AG04450 (cell line): ENCODE measurements around the gene CFAP91. TPM values are rescaled to one million over a fixed set of nuclear protein-coding genes. Genes with fewer than 3 reads are reported as not detected.

Experiments used
- CTCF ChIA-PET: fragments of 300-600, 350-600 bp; formaldehyde crosslinking; extraction: SDS; loops from one replicate; lab custom pipeline; 2022; ENCODE audit warnings: antibody characterized with exemption, inconsistent platforms; lab: Charles Lee
- POLR2A ChIA-PET: fragments of 350-600 bp; formaldehyde crosslinking; extraction: SDS; loops from one replicate; lab custom pipeline; 2021; ENCODE audit warnings: antibody characterized with exemption, inconsistent platforms; lab: Yijun Ruan, JAX
- DNase-seq: peaks from one replicate; pipeline ENCODE4 v3.0.0-alpha.2; 2011; ENCODE audit warnings: low read depth, low spot score
- H3K27ac ChIP-seq: one replicate; pipeline ENCODE4 v1.5.1; 2012; ENCODE audit warnings: low read depth, low read length, control low read depth
- H3K27me3 ChIP-seq: one replicate; pipeline ENCODE4 v1.6.0; 2012; ENCODE audit warnings: low read length; ENCODE audit not compliant: control insufficient read depth, insufficient read depth
- H3K4me3 ChIP-seq: 2 replicates; pipeline ENCODE4 v1.5.1; 2011; ENCODE audit warnings: mild to moderate bottlenecking, low read depth, low read length, control low read depth
- H3K9me3 ChIP-seq: 2 replicates; pipeline ENCODE4 v1.5.1; 2012; ENCODE audit warnings: low read length; ENCODE audit not compliant: control insufficient read depth, insufficient read depth
- CTCF ChIP-seq: IDR thresholded peaks from 2 replicates; pipeline ENCODE4 v1.5.1; 2011; ENCODE audit warnings: low read depth, low read length, control low read depth, inconsistent platforms
- polyA plus RNA-seq: library from polyadenylated mRNA; depleted of rRNA; stranded (reverse); fragments of >200 nt; gene quantifications from 2 replicates; pipeline ENCODE4 v1.2.3, GENCODE V29; 2011

Gene CFAP91
- polyA plus RNA-seq, 1 experiment: not detected

GRCh38 chr3:119664370-119664769 lies 38.5 kb upstream of the CFAP91 start:
- no peak overlapping the region for H3K4me3 ChIP-seq
- no peaks in the 10 kb centered on the region for H3K27me3 ChIP-seq
- ChIA-PET CTCF (no interaction called here), POLR2A (no interaction called here)
- H3K27ac ChIP-seq: no peak overlapping the region
- DNase-seq: no peak
- no peaks in the 10 kb centered on the region for H3K9me3 ChIP-seq
- TF ChIP-seq CTCF: no peak

GRCh38 chr3:119664850-119665379 lies 37.9 kb upstream of the CFAP91 start:
- H3K4me3 ChIP-seq: no peak overlapping the region
- ChIA-PET POLR2A (no interaction called here), CTCF (no interaction called here)
- TF ChIP-seq CTCF: no peak
- H3K27ac ChIP-seq: no peak overlapping the region
- no peaks in the 10 kb centered on the region for H3K27me3 ChIP-seq
- H3K9me3 ChIP-seq: no peaks in the 10 kb centered on the region
- DNase-seq: no peak

- Histone ChIP-seq H3K4me3 (no peak overlapping the region), H3K27ac (no peak overlapping the region), H3K27me3 (no peaks in the 10 kb centered on the region), H3K9me3 (no peaks in the 10 kb centered on the region)
- no peak for DNase-seq
- POLR2A ChIA-PET: no interaction called here
- no peak for TF ChIP-seq CTCF
- CTCF ChIA-PET: no interaction called here
Measured at GRCh38 chr3:119665954-119666559, 36.8 kb upstream of the CFAP91 start.

- CTCF ChIA-PET: no interaction called here
- H3K27me3 ChIP-seq: no peaks in the 10 kb centered on the region
- DNase-seq: no peak
Measured at GRCh38 chr3:119669906-119670570, 32.8 kb upstream of the CFAP91 start.

More at GRCh38 chr3:119669906-119670570, 32.8 kb upstream of the CFAP91 start:
- H3K4me3 ChIP-seq: no peak overlapping the region
- H3K27ac ChIP-seq: no peak overlapping the region
- POLR2A ChIA-PET: no interaction called here
- H3K9me3 ChIP-seq: no peaks in the 10 kb centered on the region
- no peak for TF ChIP-seq CTCF
